ENCODE results near the gene CPNE5.

DNA sequence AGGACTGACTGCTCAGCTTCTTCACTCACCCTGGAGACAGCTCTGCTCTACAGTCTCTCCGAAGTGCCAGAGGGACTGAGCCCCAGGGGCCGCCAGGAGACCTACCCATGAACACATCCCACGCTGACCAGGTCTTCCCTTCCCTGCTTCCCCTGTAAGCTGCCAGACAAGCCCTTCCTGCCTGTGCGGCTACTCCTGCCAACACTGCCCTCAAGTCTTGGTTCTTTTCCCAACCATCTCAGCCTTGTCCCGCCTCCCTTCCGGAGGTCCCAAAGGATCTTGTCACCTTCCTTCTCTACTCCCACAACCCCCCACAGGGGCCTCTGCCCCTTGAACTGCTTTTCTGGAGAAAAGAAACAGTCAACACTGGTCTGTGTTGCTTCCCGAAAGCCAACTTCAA is 15.0 kb downstream of the CPNE5 start:
- TF ChIP-seq, protein P1, sequence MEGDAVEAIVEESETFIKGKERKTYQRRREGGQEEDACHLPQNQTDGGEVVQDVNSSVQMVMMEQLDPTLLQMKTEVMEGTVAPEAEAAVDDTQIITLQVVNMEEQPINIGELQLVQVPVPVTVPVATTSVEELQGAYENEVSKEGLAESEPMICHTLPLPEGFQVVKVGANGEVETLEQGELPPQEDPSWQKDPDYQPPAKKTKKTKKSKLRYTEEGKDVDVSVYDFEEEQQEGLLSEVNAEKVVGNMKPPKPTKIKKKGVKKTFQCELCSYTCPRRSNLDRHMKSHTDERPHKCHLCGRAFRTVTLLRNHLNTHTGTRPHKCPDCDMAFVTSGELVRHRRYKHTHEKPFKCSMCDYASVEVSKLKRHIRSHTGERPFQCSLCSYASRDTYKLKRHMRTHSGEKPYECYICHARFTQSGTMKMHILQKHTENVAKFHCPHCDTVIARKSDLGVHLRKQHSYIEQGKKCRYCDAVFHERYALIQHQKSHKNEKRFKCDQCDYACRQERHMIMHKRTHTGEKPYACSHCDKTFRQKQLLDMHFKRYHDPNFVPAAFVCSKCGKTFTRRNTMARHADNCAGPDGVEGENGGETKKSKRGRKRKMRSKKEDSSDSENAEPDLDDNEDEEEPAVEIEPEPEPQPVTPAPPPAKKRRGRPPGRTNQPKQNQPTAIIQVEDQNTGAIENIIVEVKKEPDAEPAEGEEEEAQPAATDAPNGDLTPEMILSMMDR (IDR thresholded peaks at IDR 0.05) = no peak
- no peak for TF ChIP-seq POLR2A (IDR thresholded peaks at IDR 0.05)

All from adrenal gland (tissue), 5 donors.